ENCODE results near the gene WDR20. TPM values are rescaled to one million over a fixed set of nuclear protein-coding genes. Genes with fewer than 3 reads are reported as not detected.
"Not testable (repeated sequence)": the region's sequence is repeated elsewhere in the genome, so short reads cannot be mapped to it uniquely, and the experiment has no call there.

WDR20 gene
- total RNA-seq, 2 experiments from 2014 or later: 13.3 to 31.0 TPM

- H2AFZ ChIP-seq (ENCODE audit: low read length); H3K9me2 ChIP-seq (ENCODE audit: insufficient read depth, low read length); H4K20me1 ChIP-seq (ENCODE audit: insufficient read depth, low read length); H3K27ac ChIP-seq (ENCODE audit: low read depth, low read length, poor library complexity, severe bottlenecking); BruUV-seq (replicated peaks); DNase-seq (ENCODE audit: low spot score); H3K4me3 ChIP-seq (ENCODE audit: low read depth, low read length, poor library complexity, severe bottlenecking); H3K4me1 ChIP-seq (ENCODE audit: insufficient read depth, low read length, poor library complexity, severe bottlenecking); POLR2A ChIA-PET; H3K9me3 ChIP-seq (ENCODE audit: low read length); H3K4me2 ChIP-seq (ENCODE audit: low read length); CTCF ChIA-PET (ENCODE audit: unreplicated experiment); H3K36me3 ChIP-seq (ENCODE audit: insufficient read depth, low read length): not testable (repeated sequence)
- intact Hi-C loops (cut with micrococcal nuclease; ENCODE audit: unreplicated experiment): loop anchor here (5.0 kb wide), 1 partner anchor 1493 kb away; the partner anchor contains the start of gene KLC1
- H3K79me2 ChIP-seq (ENCODE audit: insufficient read depth, low read depth, low read length): peaks cover 11% of the 10 kb centered on the region
Observed at GRCh38 chr14:102134719-102135118, 5.0 kb upstream of the WDR20 start.

- intact Hi-C loops (cut with micrococcal nuclease; ENCODE audit: unreplicated experiment): loop anchor here (5.0 kb wide), 1 partner anchor 1492 kb away; the partner anchor contains the start of gene KLC1
- H3K4me3 ChIP-seq (ENCODE audit: low read depth, low read length, poor library complexity, severe bottlenecking); DNase-seq (ENCODE audit: low spot score); H3K27ac ChIP-seq (ENCODE audit: low read depth, low read length, poor library complexity, severe bottlenecking); H3K36me3 ChIP-seq (ENCODE audit: insufficient read depth, low read length); H3K9me2 ChIP-seq (ENCODE audit: insufficient read depth, low read length); BruUV-seq (replicated peaks); H3K4me2 ChIP-seq (ENCODE audit: low read length); H3K4me1 ChIP-seq (ENCODE audit: insufficient read depth, low read length, poor library complexity, severe bottlenecking); H3K9me3 ChIP-seq (ENCODE audit: low read length); H2AFZ ChIP-seq (ENCODE audit: low read length); H4K20me1 ChIP-seq (ENCODE audit: insufficient read depth, low read length); CTCF ChIA-PET (ENCODE audit: unreplicated experiment); POLR2A ChIA-PET: not testable (repeated sequence)
- H3K79me2 ChIP-seq (ENCODE audit: insufficient read depth, low read depth, low read length): peaks cover 17% of the 10 kb centered on the region
Observed at GRCh38 chr14:102135456-102135855, 4.2 kb upstream of the WDR20 start.

GRCh38 chr14:102138535-102138934 is 1.2 kb upstream of the WDR20 start:
- CTCF ChIA-PET (ENCODE audit: unreplicated experiment): no interaction called here
- Histone ChIP-seq H3K4me3 (ENCODE audit: low read depth, low read length, poor library complexity, severe bottlenecking) (peak overlapping the region; percentile 93), H4K20me1 (ENCODE audit: insufficient read depth, low read length) (no peaks in the 10 kb centered on the region), H3K79me2 (ENCODE audit: insufficient read depth, low read depth, low read length) (peaks cover 47% of the 10 kb centered on the region), H2AFZ (ENCODE audit: low read length) (peak overlapping the region; percentile 96), H3K9me2 (ENCODE audit: insufficient read depth, low read length) (no peaks in the 10 kb centered on the region), H3K27ac (ENCODE audit: low read depth, low read length, poor library complexity, severe bottlenecking) (peak overlapping the region; percentile 56), H3K9me3 (ENCODE audit: low read length) (no peaks in the 10 kb centered on the region), H3K4me1 (ENCODE audit: insufficient read depth, low read length, poor library complexity, severe bottlenecking) (peaks cover 19% of the 10 kb centered on the region), H3K36me3 (ENCODE audit: insufficient read depth, low read length) (peaks cover 12% of the 10 kb centered on the region), H3K4me2 (ENCODE audit: low read length) (peak overlapping the region; percentile 97)
- no peak for DNase-seq (ENCODE audit: low spot score)
- POLR2A ChIA-PET: interaction anchor here (0.8 kb wide), 1 partner anchor 166 kb away, joined by 6 read pairs; no protein-coding TSS in a partner anchor
- intact Hi-C loops (cut with micrococcal nuclease; ENCODE audit: unreplicated experiment): loop anchor here (5.0 kb wide), 1 partner anchor 1489 kb away; the partner anchor contains the start of gene KLC1
- TSS peak; percentile 86 for BruUV-seq (replicated peaks)
- TF ChIP-seq CTCF (conservative IDR thresholded peaks at IDR 0.05; ENCODE audit: low read length) (no peak), EZH2phosphoT487 (IDR thresholded peaks at IDR 0.05; ENCODE audit: borderline replicate concordance, low read depth, low read length) (no peak)

- ChIA-PET CTCF (ENCODE audit: unreplicated experiment) (no interaction called here), POLR2A (interaction anchor here (0.8 kb wide), 1 partner anchor 166 kb away, joined by 6 read pairs; no protein-coding TSS in a partner anchor)
- H3K4me3 ChIP-seq (ENCODE audit: low read depth, low read length, poor library complexity, severe bottlenecking): peak overlapping the region; percentile 93
- H3K4me2 ChIP-seq (ENCODE audit: low read length): peak overlapping the region; percentile 97
- H3K9me3 ChIP-seq (ENCODE audit: low read length): no peaks in the 10 kb centered on the region
- peaks cover 12% of the 10 kb centered on the region for H3K36me3 ChIP-seq (ENCODE audit: insufficient read depth, low read length)
- DNase-seq (ENCODE audit: low spot score): no peak
- TF ChIP-seq EZH2phosphoT487 (IDR thresholded peaks at IDR 0.05; ENCODE audit: borderline replicate concordance, low read depth, low read length) (no peak), CTCF (conservative IDR thresholded peaks at IDR 0.05; ENCODE audit: low read length) (no peak)
- peaks cover 50% of the 10 kb centered on the region for H3K79me2 ChIP-seq (ENCODE audit: insufficient read depth, low read depth, low read length)
- H3K9me2 ChIP-seq (ENCODE audit: insufficient read depth, low read length): no peaks in the 10 kb centered on the region
- H3K4me1 ChIP-seq (ENCODE audit: insufficient read depth, low read length, poor library complexity, severe bottlenecking): peaks cover 19% of the 10 kb centered on the region
- H4K20me1 ChIP-seq (ENCODE audit: insufficient read depth, low read length): no peaks in the 10 kb centered on the region
- H2AFZ ChIP-seq (ENCODE audit: low read length): peak overlapping the region; percentile 96
- H3K27ac ChIP-seq (ENCODE audit: low read depth, low read length, poor library complexity, severe bottlenecking): peak overlapping the region; percentile 56
- intact Hi-C loops (cut with micrococcal nuclease; ENCODE audit: unreplicated experiment): loop anchor here (1.0 to 5.0 kb wide), 3 partner anchors 51 to 1488 kb away; partner anchors contain the start of gene KLC1
- no TSS peak for BruUV-seq (replicated peaks)
Observed at GRCh38 chr14:102138961-102139285, 774 bp upstream of the WDR20 start.
